Measurements from ENCODE around the gene DPT.

- TF ChIP-seq, protein P1, sequence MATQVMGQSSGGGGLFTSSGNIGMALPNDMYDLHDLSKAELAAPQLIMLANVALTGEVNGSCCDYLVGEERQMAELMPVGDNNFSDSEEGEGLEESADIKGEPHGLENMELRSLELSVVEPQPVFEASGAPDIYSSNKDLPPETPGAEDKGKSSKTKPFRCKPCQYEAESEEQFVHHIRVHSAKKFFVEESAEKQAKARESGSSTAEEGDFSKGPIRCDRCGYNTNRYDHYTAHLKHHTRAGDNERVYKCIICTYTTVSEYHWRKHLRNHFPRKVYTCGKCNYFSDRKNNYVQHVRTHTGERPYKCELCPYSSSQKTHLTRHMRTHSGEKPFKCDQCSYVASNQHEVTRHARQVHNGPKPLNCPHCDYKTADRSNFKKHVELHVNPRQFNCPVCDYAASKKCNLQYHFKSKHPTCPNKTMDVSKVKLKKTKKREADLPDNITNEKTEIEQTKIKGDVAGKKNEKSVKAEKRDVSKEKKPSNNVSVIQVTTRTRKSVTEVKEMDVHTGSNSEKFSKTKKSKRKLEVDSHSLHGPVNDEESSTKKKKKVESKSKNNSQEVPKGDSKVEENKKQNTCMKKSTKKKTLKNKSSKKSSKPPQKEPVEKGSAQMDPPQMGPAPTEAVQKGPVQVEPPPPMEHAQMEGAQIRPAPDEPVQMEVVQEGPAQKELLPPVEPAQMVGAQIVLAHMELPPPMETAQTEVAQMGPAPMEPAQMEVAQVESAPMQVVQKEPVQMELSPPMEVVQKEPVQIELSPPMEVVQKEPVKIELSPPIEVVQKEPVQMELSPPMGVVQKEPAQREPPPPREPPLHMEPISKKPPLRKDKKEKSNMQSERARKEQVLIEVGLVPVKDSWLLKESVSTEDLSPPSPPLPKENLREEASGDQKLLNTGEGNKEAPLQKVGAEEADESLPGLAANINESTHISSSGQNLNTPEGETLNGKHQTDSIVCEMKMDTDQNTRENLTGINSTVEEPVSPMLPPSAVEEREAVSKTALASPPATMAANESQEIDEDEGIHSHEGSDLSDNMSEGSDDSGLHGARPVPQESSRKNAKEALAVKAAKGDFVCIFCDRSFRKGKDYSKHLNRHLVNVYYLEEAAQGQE (IDR thresholded peaks at IDR 0.05; ENCODE audit: low read depth, low read length): no peak
- TF ChIP-seq CTCF (IDR thresholded peaks at IDR 0.05) (no peak), USF2 (IDR thresholded peaks at IDR 0.05; ENCODE audit: borderline replicate concordance, low read depth, low read length) (no peak), TAF1 (IDR thresholded peaks at IDR 0.05; ENCODE audit: borderline replicate concordance, low read depth, low read length) (no peak), YY1 (IDR thresholded peaks at IDR 0.05; ENCODE audit: low read depth) (no peak), JUND (IDR thresholded peaks at IDR 0.05) (no peak), EZH2phosphoT487 (IDR thresholded peaks at IDR 0.05; ENCODE audit: borderline replicate concordance, low read depth) (no peak), RFX5 (IDR thresholded peaks at IDR 0.05; ENCODE audit: low read length) (no peak), RCOR1 (IDR thresholded peaks at IDR 0.05; ENCODE audit: low read length) (no peak), GABPA (IDR thresholded peaks at IDR 0.05; ENCODE audit: low read depth) (no peak)
- TF ChIP-seq, protein P2, sequence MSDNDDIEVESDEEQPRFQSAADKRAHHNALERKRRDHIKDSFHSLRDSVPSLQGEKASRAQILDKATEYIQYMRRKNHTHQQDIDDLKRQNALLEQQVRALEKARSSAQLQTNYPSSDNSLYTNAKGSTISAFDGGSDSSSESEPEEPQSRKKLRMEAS (IDR thresholded peaks at IDR 0.05; ENCODE audit: low read depth): no peak
- TF ChIP-seq, protein P3, sequence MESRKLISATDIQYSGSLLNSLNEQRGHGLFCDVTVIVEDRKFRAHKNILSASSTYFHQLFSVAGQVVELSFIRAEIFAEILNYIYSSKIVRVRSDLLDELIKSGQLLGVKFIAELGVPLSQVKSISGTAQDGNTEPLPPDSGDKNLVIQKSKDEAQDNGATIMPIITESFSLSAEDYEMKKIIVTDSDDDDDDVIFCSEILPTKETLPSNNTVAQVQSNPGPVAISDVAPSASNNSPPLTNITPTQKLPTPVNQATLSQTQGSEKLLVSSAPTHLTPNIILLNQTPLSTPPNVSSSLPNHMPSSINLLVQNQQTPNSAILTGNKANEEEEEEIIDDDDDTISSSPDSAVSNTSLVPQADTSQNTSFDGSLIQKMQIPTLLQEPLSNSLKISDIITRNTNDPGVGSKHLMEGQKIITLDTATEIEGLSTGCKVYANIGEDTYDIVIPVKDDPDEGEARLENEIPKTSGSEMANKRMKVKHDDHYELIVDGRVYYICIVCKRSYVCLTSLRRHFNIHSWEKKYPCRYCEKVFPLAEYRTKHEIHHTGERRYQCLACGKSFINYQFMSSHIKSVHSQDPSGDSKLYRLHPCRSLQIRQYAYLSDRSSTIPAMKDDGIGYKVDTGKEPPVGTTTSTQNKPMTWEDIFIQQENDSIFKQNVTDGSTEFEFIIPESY (IDR thresholded peaks at IDR 0.05; ENCODE audit: borderline replicate concordance, low read depth): no peak
Observed at GRCh38 chr1:168693197-168693871, 35.7 kb downstream of the DPT start.

Data from SK-N-SH (cell line).